Common myeloid progenitor, CD34-positive (primary cell): ENCODE results near the gene MYORG.
"Not testable (repeated sequence)": the region's sequence is repeated elsewhere in the genome, so short reads cannot be mapped to it uniquely, and the experiment has no call there.

ENCODE experiments used
- CTCF ChIA-PET: fragments of 350-600 bp; sonication (Branson Sonifier 250); formaldehyde crosslinking; loops from one replicate; lab custom pipeline; 2021; ENCODE audit warnings: antibody characterized with exemption; lab: Charles Lee
- POLR2A ChIA-PET: fragments of 350-600 bp; sonication (Branson Sonifier 250); formaldehyde crosslinking; loops from one replicate; lab custom pipeline; 2021; ENCODE audit warnings: antibody characterized with exemption; lab: Charles Lee
- DNase-seq, 3 donors: peaks; one replicate each; pipeline versions ENCODE4 v3.0.0 to v3.0.0-alpha.2; 2013
- H3K27ac ChIP-seq, 2 experiments: 1 replicate in 1 of 2; 2 replicates in 1 of 2; pipeline ENCODE4 v1.7.0; 2013; ENCODE audit warnings: inconsistent platforms in 2 of 2, low read length in 2 of 2, mild to moderate bottlenecking in 2 of 2, low read depth in 1 of 2, moderate library complexity in 1 of 2; ENCODE audit not compliant: severe bottlenecking in 2 of 2, insufficient read depth in 1 of 2, poor library complexity in 1 of 2
- H3K27me3 ChIP-seq, 5 experiments: replicated peaks in 2 of 5; 1 replicate in 3 of 5; 2 replicates in 2 of 5; pipeline versions ENCODE4 v1.6.1 to v1.7.0; 2013; ENCODE audit warnings: low read length in 4 of 5, mild to moderate bottlenecking in 2 of 5, moderate library complexity in 2 of 5, inconsistent platforms in 1 of 5; ENCODE audit not compliant: insufficient read depth in 5 of 5, control insufficient read depth in 4 of 5
- H3K36me3 ChIP-seq, 4 experiments: 1 replicate in 2 of 4; 2 replicates in 2 of 4; pipeline versions ENCODE4 v1.6.1 to v1.7.0; 2013; ENCODE audit warnings: low read length in 3 of 4, control low read depth in 1 of 4, mild to moderate bottlenecking in 1 of 4; ENCODE audit not compliant: control insufficient read depth in 4 of 4, insufficient read depth in 4 of 4
- H3K4me1 ChIP-seq, 4 experiments: 1 replicate in 3 of 4; 2 replicates in 1 of 4; pipeline versions ENCODE4 v1.6.1 to v1.7.1; 2013; ENCODE audit warnings: low read length in 3 of 4, mild to moderate bottlenecking in 3 of 4, control low read depth in 1 of 4, inconsistent platforms in 1 of 4, moderate library complexity in 1 of 4; ENCODE audit not compliant: control insufficient read depth in 4 of 4, insufficient read depth in 4 of 4; ENCODE audit errors: control extremely low read depth in 1 of 4
- H3K4me3 ChIP-seq, 7 experiments: 1 replicate in 4 of 7; 2 replicates in 3 of 7; pipeline versions ENCODE4 v1.5.1 to v1.7.0; 2013; ENCODE audit warnings: mild to moderate bottlenecking in 7 of 7, low read length in 6 of 7, moderate library complexity in 6 of 7, inconsistent platforms in 2 of 7, low read depth in 2 of 7, control low read depth in 1 of 7; ENCODE audit not compliant: insufficient read depth in 4 of 7, control insufficient read depth in 1 of 7; ENCODE audit errors: extremely low read depth in 1 of 7
- H3K9me3 ChIP-seq, 5 experiments: 1 replicate in 4 of 5; 2 replicates in 1 of 5; pipeline versions ENCODE4 v1.6.1 to v1.7.1; 2013; ENCODE audit warnings: low read length in 4 of 5, mild to moderate bottlenecking in 2 of 5, inconsistent platforms in 1 of 5, low read depth in 1 of 5, moderate library complexity in 1 of 5; ENCODE audit not compliant: control insufficient read depth in 4 of 5, insufficient read depth in 2 of 5; ENCODE audit errors: control extremely low read depth in 1 of 5
- WGBS: methylation state at CpG from one replicate; pipeline ENCODE4 v1.1.5; 2013; ENCODE audit not compliant: insufficient coverage; 5-methylcytosine and 5-hydroxymethylcytosine counted together

Gene MYORG

DNA sequence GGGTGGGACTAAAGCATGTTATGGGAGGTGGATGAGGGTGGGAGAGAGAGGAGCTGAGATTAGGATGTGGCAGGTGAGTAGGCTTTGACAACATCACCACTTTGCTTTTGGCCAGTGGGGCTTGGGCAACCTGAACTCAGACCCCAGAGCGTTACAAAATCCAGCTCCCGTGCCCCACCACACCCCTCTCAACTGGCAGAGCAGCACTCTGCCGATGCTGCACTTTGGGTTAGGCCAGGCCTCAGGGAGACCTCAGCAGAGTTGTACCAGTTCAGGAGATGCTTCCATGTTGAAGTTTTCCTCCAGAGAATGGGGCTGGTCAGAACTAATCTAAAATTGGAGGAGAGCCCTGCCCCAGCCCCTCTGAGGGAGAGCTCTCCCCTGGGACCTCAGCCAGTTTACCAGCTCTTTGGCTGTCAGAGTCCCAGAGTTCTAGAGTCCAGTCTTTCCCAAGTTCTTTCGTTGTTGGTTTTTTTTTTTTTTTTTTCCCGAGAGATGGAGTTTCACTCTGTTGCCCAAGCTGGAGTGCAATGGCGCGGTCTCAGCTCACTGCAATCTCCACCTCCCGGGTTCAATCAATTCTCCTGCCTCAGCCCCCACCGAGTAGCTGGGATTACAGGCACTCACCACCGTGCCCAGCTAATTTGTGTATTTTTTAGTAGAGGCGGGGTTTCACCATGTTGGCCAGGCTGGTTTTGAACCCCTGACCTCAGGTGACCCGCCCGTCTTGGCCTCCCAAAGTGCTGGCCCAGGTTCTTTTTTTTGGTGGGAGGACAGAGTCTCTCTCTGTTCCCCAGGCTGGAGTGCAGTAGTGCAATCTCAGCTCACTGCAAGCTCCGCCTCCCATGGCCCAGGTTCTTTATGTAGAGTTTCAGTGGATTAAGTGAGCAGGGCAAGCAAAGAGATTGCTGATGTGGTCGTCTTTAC is 29.6 kb downstream of the MYORG start:
- Histone ChIP-seq H3K27me3 (no peaks in the 10 kb centered on the region), H3K36me3 (peaks cover 0 to 27% (median 11%) of the 10 kb centered on the region in 4 experiments), H3K4me3 (no peak overlapping the region), H3K9me3 (no peaks in the 10 kb centered on the region), H3K4me1 (no peaks in the 10 kb centered on the region), H3K27ac (no peak overlapping the region)
- WGBS: 97% methylated on average over 12 of the region's 15 CpGs
- ChIA-PET POLR2A (no interaction called here), CTCF (interaction anchor here (1.1 to 1.8 kb wide), 3 partner anchors 14 to 31 kb away, joined by 3 to 9 read pairs (median 5); no protein-coding TSS in a partner anchor)
- DNase-seq: no peak

DNA sequence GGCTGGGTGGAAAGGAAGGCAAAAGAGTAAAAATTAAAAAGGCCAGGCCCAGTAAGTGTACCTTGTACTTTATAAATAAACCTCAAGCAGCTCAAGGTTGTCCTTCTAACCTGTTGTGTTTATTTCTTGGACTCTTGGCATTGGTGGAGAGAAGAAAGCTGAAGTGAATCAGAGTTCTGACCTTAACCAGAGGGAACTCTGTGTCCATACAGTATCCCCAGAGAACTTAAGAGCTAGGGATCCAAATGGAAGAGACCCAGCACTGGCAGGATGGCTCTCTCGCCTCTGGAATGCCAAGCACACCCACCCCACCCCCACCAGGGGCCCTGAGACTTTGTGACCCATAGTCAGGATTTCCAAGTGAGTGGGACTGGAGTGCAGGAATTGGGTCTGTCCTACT is 33.1 kb downstream of the MYORG start:
- Histone ChIP-seq H3K36me3 (peaks cover 10 to 50% (median 27%) of the 10 kb centered on the region in 4 experiments), H3K4me3 (no peak overlapping the region), H3K4me1 (no peaks in the 10 kb centered on the region), H3K27ac (no peak overlapping the region), H3K27me3 (no peaks in the 10 kb centered on the region), H3K9me3 (no peaks in the 10 kb centered on the region)
- no peak for DNase-seq
- 100% methylated on average over 1 of the region's 1 CpG for WGBS
- ChIA-PET POLR2A (no interaction called here), CTCF (interaction anchor here (0.7 to 8.9 kb wide), 4 partner anchors 9 to 35 kb away, joined by 3 to 44 read pairs (median 4); partner anchors contain the start of gene MYORG)

- DNase-seq: no peak
- no peaks in the 10 kb centered on the region for H3K27me3 ChIP-seq
- H3K36me3 ChIP-seq: peaks cover 11 to 52% (median 29%) of the 10 kb centered on the region in 4 experiments
- no peak overlapping the region for H3K27ac ChIP-seq
- no peaks in the 10 kb centered on the region for H3K9me3 ChIP-seq
- H3K4me1 ChIP-seq: no peaks in the 10 kb centered on the region
- CTCF ChIA-PET: interaction anchor here (0.7 to 8.9 kb wide), 6 partner anchors 9 to 90 kb away, joined by 3 to 44 read pairs (median 4); partner anchors contain the start of gene MYORG
- no peak overlapping the region for H3K4me3 ChIP-seq
- POLR2A ChIA-PET: interaction anchor here (0.6 kb wide), 1 partner anchor 351 kb away, joined by 4 read pairs; no protein-coding TSS in a partner anchor
- WGBS: 100% methylated on average over 5 of the region's 5 CpGs
These were observed 33.6 kb downstream of the MYORG start for GRCh38 chr9:34343090-34343489.

DNA sequence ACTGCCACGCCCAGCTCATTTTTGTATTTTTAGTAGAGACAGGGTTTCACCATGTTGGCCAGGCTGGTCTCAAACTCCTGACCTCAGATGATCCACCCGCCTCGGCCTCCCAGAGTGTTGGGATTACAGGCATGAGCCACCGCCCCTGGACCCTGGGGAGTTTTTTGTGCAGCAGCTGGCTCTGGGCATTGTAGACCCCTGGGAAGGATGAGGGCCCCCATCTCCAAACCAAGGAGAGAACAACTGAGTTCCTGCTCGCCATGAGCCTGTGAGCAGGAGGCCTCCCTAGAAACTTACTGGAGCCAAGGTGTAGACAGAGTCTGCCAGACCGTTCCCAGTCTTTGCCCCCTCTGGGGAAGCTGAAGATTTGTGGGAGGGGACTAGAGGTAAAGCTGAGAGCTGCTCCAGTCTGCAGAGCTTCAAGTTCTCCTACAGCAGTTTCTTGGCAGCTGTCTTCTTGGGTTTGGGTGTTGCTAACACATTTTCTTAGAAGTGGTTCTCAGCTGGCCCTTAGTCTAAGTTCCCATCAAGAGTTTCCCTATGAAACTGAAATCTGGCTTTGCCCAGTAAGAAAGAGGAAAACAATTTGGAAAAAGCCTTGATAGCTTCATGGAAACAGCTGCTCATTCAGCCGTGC is 34.9 kb downstream of the MYORG start:
- DNase-seq: no peak
- no peak overlapping the region for H3K4me3 ChIP-seq
- no peaks in the 10 kb centered on the region for H3K4me1 ChIP-seq
- peaks cover 11 to 50% (median 29%) of the 10 kb centered on the region in 4 experiments for H3K36me3 ChIP-seq
- no peaks in the 10 kb centered on the region for H3K27me3 ChIP-seq
- H3K27ac ChIP-seq: no peak overlapping the region
- CTCF ChIA-PET: interaction anchor here (1.0 to 8.9 kb wide), 4 partner anchors 9 to 88 kb away, joined by 3 to 44 read pairs (median 6); partner anchors contain the start of gene MYORG
- POLR2A ChIA-PET: no interaction called here
- 100% methylated on average over 5 of the region's 7 CpGs for WGBS
- no peaks in the 10 kb centered on the region for H3K9me3 ChIP-seq

- ChIA-PET POLR2A (interaction anchor here (1.6 kb wide), 1 partner anchor 38 kb away, joined by 4 read pairs; the partner anchor contains the start of gene MYORG), CTCF (interaction anchor here (1.2 to 8.9 kb wide), 2 partner anchors 40 to 65 kb away, joined by 5 to 44 read pairs; partner anchors contain the start of gene MYORG)
- peaks cover 11 to 43% (median 29%) of the 10 kb centered on the region in 4 experiments for H3K36me3 ChIP-seq
- no peaks in the 10 kb centered on the region for H3K27me3 ChIP-seq
- no peak for DNase-seq
- H3K4me1 ChIP-seq: no peaks in the 10 kb centered on the region
- WGBS: 95% methylated on average over 2 of the region's 2 CpGs
- no peaks in the 10 kb centered on the region for H3K9me3 ChIP-seq
- no peak overlapping the region for H3K27ac ChIP-seq
- no peak overlapping the region for H3K4me3 ChIP-seq
These were observed 37.9 kb downstream of the MYORG start for GRCh38 chr9:34338665-34339385.

GRCh38 chr9:34338079-34338478 is 38.6 kb downstream of the MYORG start:
- H3K27ac ChIP-seq, H3K27me3 ChIP-seq, H3K9me3 ChIP-seq, H3K4me1 ChIP-seq, DNase-seq, H3K4me3 ChIP-seq, POLR2A ChIA-PET: not testable (repeated sequence)
- CTCF ChIA-PET: interaction anchor here (0.6 to 8.9 kb wide), 3 partner anchors 40 to 233 kb away, joined by 4 to 44 read pairs (median 5); partner anchors contain the start of gene MYORG
- peaks cover 11 to 36% (median 24%) of the 10 kb centered on the region in 4 experiments for H3K36me3 ChIP-seq
